Measurements from ENCODE around the gene ACAN. TPM values are rescaled to one million over a fixed set of nuclear protein-coding genes. Genes with fewer than 3 reads are reported as not detected.

The ACAN gene
- total RNA-seq, 1 experiment from 2014 or later, result 0.50 TPM

GRCh38 chr15:88902221-88902835 lies 99.1 kb downstream of the ACAN start:
- no peak overlapping the region for H3K4me2 ChIP-seq (ENCODE audit: insufficient read depth, insufficient read length, low read length)
- H3K27me3 ChIP-seq (ENCODE audit: insufficient read depth, low read length), result no peaks in the 10 kb centered on the region
- no peak overlapping the region for H2BK15ac ChIP-seq (ENCODE audit: low read depth, low read length)
- H3K9me3 ChIP-seq (ENCODE audit: control insufficient read depth, low read depth, low read length), result no peaks in the 10 kb centered on the region
- no peak for TF ChIP-seq CTCF (conservative IDR thresholded peaks at IDR 0.05)
- no peak overlapping the region for H3K9ac ChIP-seq (ENCODE audit: extremely low read depth, insufficient read length, low read length)
- peaks cover 4% of the 10 kb centered on the region for H3K27me3 Mint-ChIP-seq (ENCODE audit: low read depth)
- H4K20me1 ChIP-seq (ENCODE audit: control insufficient read depth, insufficient read depth, insufficient read length), result no peaks in the 10 kb centered on the region
- no peak overlapping the region for H3K4ac ChIP-seq (ENCODE audit: low read depth, low read length)
- H3K27ac Mint-ChIP-seq, result peak overlapping the region in 1 of 3 experiments; percentile 97; a peak in 4 of 7 replicates
- no peak overlapping the region for H2AFZ ChIP-seq (ENCODE audit: low read length)
- no peaks in the 10 kb centered on the region for H3K9me3 Mint-ChIP-seq
- H2BK120ac ChIP-seq (ENCODE audit: low read depth, low read length, poor library complexity, severe bottlenecking), result no peak overlapping the region
- H3K23me2 ChIP-seq (ENCODE audit: insufficient read length, low read depth, low read length, poor library complexity, severe bottlenecking), result no peaks in the 10 kb centered on the region
- no peak overlapping the region for H2BK5ac ChIP-seq (ENCODE audit: insufficient read length, low read length)
- H3K14ac ChIP-seq (ENCODE audit: insufficient read depth, low read length), result no peak overlapping the region
- no peak overlapping the region for H2BK20ac ChIP-seq (ENCODE audit: low read depth, low read length, poor library complexity, severe bottlenecking)
- no peaks in the 10 kb centered on the region for H3K79me1 ChIP-seq (ENCODE audit: insufficient read depth, low read depth, low read length, poor library complexity, severe bottlenecking)
- no peak overlapping the region for H3K23ac ChIP-seq (ENCODE audit: insufficient read length, low read depth, low read length)
- no peak for DNase-seq
- H2AK5ac ChIP-seq (ENCODE audit: insufficient read length, low read length), result no peak overlapping the region
- peaks cover 6% of the 10 kb centered on the region; the same call in 1 of the 2 replicates for H3K4me1 ChIP-seq (ENCODE audit: insufficient read depth, low read length)
- H4K91ac ChIP-seq (ENCODE audit: insufficient read length, low read depth, low read length), result no peak overlapping the region
- no peak overlapping the region for H3K27ac ChIP-seq (ENCODE audit: insufficient read length, low read depth, low read length)
- H3K79me2 ChIP-seq (ENCODE audit: insufficient read depth, low read length), result no peaks in the 10 kb centered on the region
- H4K8ac ChIP-seq (replicated peaks; ENCODE audit: insufficient read length, low read depth, low read length), result no peak overlapping the region
- H3K56ac ChIP-seq (ENCODE audit: insufficient read length, low read depth, low read length), result no peak overlapping the region
- H3T11ph ChIP-seq (ENCODE audit: low read length), result no peak overlapping the region
- peak overlapping the region in 1 of 2 experiments; percentile 14; a peak in 1 of 5 replicates for H3K4me3 Mint-ChIP-seq
- H4K5ac ChIP-seq (ENCODE audit: insufficient read length, low read depth, low read length), result no peak overlapping the region
- no CpG with 5 or more reads among the region's 6 CpGs for WGBS (ENCODE audit: extremely low coverage, insufficient read length, low lambda C conversion rate)
- peaks cover 39 to 91% of the 10 kb centered on the region in 2 experiments for H3K4me1 Mint-ChIP-seq
- no peak overlapping the region for H3K18ac ChIP-seq (ENCODE audit: insufficient read length, low read depth, low read length)
- peaks cover 72 to 97% (median 93%) of the 10 kb centered on the region in 3 experiments for H3K36me3 Mint-ChIP-seq (ENCODE audit: insufficient read depth in 1 of 3, low read depth in 3 of 3)
- no peak overlapping the region for H2BK12ac ChIP-seq (ENCODE audit: insufficient read length, low read depth, low read length)
